HL-60 (cell line): ENCODE data around the gene FAM110A.

Source experiments
- DNase-seq, 2 experiments: peaks; one replicate each; pipeline ENCODE4 v3.0.0-alpha.2; 2010 to 2020; ENCODE audit warnings: low read depth in 1 of 2, low spot score in 1 of 2
- H3K27ac ChIP-seq: fragments of 250-450 bp; sonication (Bioruptor Pico); replicated peaks from 2 replicates; pipeline ENCODE4 v1.5.1; 2020; ENCODE audit warnings: mild to moderate bottlenecking, moderate library complexity
- H3K27me3 ChIP-seq: fragments of 250-450 bp; sonication (Bioruptor Pico); 2 replicates; pipeline ENCODE4 v1.5.1; 2021; ENCODE audit warnings: mild to moderate bottlenecking, moderate library complexity; ENCODE audit not compliant: insufficient read depth, poor library complexity, severe bottlenecking
- H3K4me3 ChIP-seq: replicated peaks from 2 replicates; pipeline ENCODE4 v1.5.1; 2011; ENCODE audit warnings: mild to moderate bottlenecking, control low read depth, low read length; ENCODE audit not compliant: insufficient read depth
- GABPA ChIP-seq: IDR thresholded peaks from 2 replicates; pipeline ENCODE4 v1.6.1; 2012; ENCODE audit warnings: low read depth
- POLR2AphosphoS5 ChIP-seq: IDR thresholded peaks from 2 replicates; pipeline ENCODE4 v1.6.1; 2012; ENCODE audit warnings: low read depth
- SPI1 ChIP-seq: IDR thresholded peaks from 2 replicates; pipeline ENCODE4 v1.6.1; 2012; ENCODE audit warnings: low read depth, mild to moderate bottlenecking, borderline replicate concordance
- TF ChIP-seq, protein P1 (sequence below): IDR thresholded peaks from one replicate; pipeline ENCODE4 v1.5.1; 2011; ENCODE audit warnings: low read length, control low read depth, inconsistent platforms; ENCODE audit not compliant: insufficient read depth
- TF ChIP-seq, protein P2 (sequence below): IDR thresholded peaks from 2 replicates; pipeline ENCODE4 v1.6.1; 2012; ENCODE audit warnings: low read depth; ENCODE audit not compliant: insufficient replicate concordance

FAM110A gene

DNA sequence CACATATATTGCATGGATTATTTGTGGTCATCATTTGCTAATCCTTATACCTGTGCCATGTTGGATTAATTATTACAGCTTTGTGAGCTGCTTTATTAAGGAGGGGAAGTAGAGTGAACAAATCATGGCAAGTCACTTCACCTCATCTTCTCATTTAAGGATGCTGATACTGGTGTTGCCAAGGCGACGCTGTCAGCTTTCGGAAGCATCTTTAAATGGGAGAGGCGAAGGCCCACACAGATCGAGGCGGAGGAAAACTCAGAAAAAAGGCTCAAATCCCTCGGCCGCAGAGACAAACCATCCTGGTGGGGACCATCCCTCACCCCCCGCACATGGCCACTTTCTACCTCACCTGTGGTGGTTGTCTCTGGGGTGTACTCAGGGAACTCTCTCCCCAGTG, 34.8 kb downstream of the FAM110A start:
- Histone ChIP-seq H3K4me3 (no peak overlapping the region), H3K27ac (no peak overlapping the region), H3K27me3 (no peaks in the 10 kb centered on the region)
- DNase-seq = no peak
- TF ChIP-seq, protein P1, sequence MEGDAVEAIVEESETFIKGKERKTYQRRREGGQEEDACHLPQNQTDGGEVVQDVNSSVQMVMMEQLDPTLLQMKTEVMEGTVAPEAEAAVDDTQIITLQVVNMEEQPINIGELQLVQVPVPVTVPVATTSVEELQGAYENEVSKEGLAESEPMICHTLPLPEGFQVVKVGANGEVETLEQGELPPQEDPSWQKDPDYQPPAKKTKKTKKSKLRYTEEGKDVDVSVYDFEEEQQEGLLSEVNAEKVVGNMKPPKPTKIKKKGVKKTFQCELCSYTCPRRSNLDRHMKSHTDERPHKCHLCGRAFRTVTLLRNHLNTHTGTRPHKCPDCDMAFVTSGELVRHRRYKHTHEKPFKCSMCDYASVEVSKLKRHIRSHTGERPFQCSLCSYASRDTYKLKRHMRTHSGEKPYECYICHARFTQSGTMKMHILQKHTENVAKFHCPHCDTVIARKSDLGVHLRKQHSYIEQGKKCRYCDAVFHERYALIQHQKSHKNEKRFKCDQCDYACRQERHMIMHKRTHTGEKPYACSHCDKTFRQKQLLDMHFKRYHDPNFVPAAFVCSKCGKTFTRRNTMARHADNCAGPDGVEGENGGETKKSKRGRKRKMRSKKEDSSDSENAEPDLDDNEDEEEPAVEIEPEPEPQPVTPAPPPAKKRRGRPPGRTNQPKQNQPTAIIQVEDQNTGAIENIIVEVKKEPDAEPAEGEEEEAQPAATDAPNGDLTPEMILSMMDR = no peak
- TF ChIP-seq, protein P2, sequence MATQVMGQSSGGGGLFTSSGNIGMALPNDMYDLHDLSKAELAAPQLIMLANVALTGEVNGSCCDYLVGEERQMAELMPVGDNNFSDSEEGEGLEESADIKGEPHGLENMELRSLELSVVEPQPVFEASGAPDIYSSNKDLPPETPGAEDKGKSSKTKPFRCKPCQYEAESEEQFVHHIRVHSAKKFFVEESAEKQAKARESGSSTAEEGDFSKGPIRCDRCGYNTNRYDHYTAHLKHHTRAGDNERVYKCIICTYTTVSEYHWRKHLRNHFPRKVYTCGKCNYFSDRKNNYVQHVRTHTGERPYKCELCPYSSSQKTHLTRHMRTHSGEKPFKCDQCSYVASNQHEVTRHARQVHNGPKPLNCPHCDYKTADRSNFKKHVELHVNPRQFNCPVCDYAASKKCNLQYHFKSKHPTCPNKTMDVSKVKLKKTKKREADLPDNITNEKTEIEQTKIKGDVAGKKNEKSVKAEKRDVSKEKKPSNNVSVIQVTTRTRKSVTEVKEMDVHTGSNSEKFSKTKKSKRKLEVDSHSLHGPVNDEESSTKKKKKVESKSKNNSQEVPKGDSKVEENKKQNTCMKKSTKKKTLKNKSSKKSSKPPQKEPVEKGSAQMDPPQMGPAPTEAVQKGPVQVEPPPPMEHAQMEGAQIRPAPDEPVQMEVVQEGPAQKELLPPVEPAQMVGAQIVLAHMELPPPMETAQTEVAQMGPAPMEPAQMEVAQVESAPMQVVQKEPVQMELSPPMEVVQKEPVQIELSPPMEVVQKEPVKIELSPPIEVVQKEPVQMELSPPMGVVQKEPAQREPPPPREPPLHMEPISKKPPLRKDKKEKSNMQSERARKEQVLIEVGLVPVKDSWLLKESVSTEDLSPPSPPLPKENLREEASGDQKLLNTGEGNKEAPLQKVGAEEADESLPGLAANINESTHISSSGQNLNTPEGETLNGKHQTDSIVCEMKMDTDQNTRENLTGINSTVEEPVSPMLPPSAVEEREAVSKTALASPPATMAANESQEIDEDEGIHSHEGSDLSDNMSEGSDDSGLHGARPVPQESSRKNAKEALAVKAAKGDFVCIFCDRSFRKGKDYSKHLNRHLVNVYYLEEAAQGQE = no peak
- no peak for TF ChIP-seq POLR2AphosphoS5
- no peak for TF ChIP-seq SPI1
- no peak for TF ChIP-seq GABPA

DNA sequence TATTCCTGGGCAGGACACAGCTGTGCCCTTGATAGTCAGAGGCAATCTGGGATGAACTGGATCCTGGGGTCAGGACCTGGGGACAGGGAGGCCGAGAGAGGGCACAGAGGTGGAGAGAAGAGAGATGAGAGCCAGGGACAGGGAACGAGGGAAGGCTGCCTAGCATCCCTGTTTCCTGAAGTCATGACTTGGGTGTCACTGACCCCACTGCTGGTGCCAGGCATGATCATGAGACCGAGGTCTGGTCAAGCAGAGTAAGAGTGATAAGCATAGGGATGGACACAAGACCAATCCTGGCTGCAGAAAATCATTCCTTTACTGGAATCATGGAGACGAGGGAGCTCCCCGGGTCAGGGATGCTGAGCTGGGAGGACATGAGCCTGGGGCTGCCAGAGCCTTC, 36.1 kb downstream of the FAM110A start:
- no peak for DNase-seq

DNA sequence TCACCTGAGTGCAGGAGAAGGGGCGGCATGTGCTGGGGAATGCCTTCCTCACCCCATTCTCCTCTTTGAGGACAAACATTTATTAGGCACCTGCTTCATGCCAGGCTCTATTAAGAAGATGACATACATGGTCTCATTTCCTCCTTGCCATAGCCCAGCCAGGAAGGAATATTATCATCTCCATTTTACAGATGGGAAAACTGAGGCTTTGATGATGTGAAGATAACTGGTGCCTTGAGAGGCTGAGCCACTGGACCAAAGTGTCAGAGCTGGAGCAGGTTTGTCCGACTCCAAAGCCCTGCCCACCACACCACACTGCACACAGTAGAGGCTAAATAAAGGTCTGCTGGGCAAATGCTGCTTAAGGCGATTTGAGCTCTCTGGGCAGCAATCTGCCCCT, 37.2 kb downstream of the FAM110A start:
- Histone ChIP-seq H3K27me3 (no peaks in the 10 kb centered on the region), H3K4me3 (no peak overlapping the region), H3K27ac (no peak overlapping the region)
- TF ChIP-seq, protein P2 = no peak
- no peak for TF ChIP-seq POLR2AphosphoS5
- TF ChIP-seq, protein P1 = no peak
- no peak for TF ChIP-seq GABPA
- no peak for TF ChIP-seq SPI1
- DNase-seq = no peak

More for the DNA sequence above, 36.1 kb downstream of the FAM110A start:
- Histone ChIP-seq H3K4me3 (no peak overlapping the region), H3K27ac (no peak overlapping the region), H3K27me3 (no peaks in the 10 kb centered on the region)
- TF ChIP-seq SPI1 (no peak), GABPA (no peak), POLR2AphosphoS5 (no peak)
- TF ChIP-seq, protein P1 = no peak
- TF ChIP-seq, protein P2 = no peak
